ENCODE measurements around the gene PCK1.

Gene PCK1

GRCh38 chr20:57608516-57608915, 47.6 kb downstream of the PCK1 start:
- no peak for DNase-seq

GRCh38 chr20:57609086-57609841, 48.4 kb downstream of the PCK1 start:
- no peak for DNase-seq

- no peak for DNase-seq
Measured at GRCh38 chr20:57609842-57610167, 48.9 kb downstream of the PCK1 start.

- DNase-seq: no peak
Measured at GRCh38 chr20:57610261-57610952, 49.5 kb downstream of the PCK1 start.

- no peak for DNase-seq
Measured at GRCh38 chr20:57611586-57612311, 50.8 kb downstream of the PCK1 start.

- no peak for DNase-seq
Measured at GRCh38 chr20:57612436-57612835, 51.5 kb downstream of the PCK1 start.

GRCh38 chr20:57612916-57613315, 52.0 kb downstream of the PCK1 start:
- no peak for DNase-seq

- DNase-seq: no peak
Measured at GRCh38 chr20:57613481-57613921, 52.6 kb downstream of the PCK1 start.

GRCh38 chr20:57614490-57615444, 53.9 kb downstream of the PCK1 start:
- DNase-seq: no peak

- DNase-seq: no peak
Measured at GRCh38 chr20:57615445-57615811, 54.5 kb downstream of the PCK1 start.

- no peak for DNase-seq
Measured at GRCh38 chr20:57616143-57616951, 55.4 kb downstream of the PCK1 start.

- DNase-seq: no peak
Measured at GRCh38 chr20:57617079-57617795, 56.3 kb downstream of the PCK1 start.

All from stimulated activated CD4-positive, alpha-beta T cell treated with anti-CD3 and anti-CD28 coated beads, Interleukin-1b, Interleukin-23, amount 100 ng/mL, for 48 hours (primary cell).